Renal cortical epithelial cell (primary cell): Measurements from ENCODE around the gene PARN. TPM values are rescaled to one million over a fixed set of nuclear protein-coding genes. Genes with fewer than 3 reads are reported as not detected.
"Not testable (repeated sequence)": the region's sequence is repeated elsewhere in the genome, so short reads cannot be mapped to it uniquely, and the experiment has no call there.

Experiments used
- DNase-seq: peaks from one replicate; pipeline ENCODE4 v3.0.0-alpha.2; 2011; ENCODE audit warnings: low read depth
- total RNA-seq: library from RNA; depleted of rRNA; stranded (reverse); fragments of >200 nt; gene quantifications from 2 replicates; pipeline ENCODE4 v1.2.3, GENCODE V29; 2014

PARN gene
- total RNA-seq, 1 donor from 2014 or later, result 34.7 TPM

DNA sequence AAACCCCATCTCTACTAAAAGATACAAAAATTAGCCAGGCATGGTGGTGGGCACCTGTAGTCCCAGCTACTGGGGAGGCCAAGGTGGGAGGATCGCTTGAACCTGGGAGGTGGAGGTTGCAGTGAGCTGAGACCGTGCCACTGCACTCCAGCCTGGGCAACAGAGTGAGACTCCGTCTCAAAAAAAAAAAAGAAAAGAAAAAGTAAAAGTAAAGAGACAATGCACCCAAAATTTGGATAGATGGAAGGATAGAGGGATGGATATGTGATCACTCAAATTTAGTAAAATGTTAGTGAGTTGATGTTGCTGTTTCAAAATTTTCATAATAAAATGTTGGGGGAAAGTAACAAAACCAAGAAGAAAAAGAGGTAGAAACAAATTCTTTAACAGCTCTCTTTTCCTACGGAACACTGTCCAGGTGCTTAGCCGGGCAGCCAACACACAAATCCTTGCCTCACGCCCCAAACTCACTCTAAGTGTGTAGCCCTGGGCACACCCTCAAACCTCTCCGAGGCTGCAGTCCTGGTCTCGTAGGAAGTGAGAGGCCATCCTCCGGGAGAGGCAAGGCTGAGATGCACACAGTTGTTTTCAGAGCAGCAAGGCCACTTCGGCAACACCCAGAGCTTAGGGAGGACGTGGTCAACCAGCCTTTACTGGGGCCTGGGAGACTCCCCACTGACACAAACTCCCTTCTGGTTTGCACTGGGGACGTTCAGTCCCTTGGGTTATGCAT, 228.9 kb downstream of the PARN start:
- DNase-seq, result not testable (repeated sequence)

DNA sequence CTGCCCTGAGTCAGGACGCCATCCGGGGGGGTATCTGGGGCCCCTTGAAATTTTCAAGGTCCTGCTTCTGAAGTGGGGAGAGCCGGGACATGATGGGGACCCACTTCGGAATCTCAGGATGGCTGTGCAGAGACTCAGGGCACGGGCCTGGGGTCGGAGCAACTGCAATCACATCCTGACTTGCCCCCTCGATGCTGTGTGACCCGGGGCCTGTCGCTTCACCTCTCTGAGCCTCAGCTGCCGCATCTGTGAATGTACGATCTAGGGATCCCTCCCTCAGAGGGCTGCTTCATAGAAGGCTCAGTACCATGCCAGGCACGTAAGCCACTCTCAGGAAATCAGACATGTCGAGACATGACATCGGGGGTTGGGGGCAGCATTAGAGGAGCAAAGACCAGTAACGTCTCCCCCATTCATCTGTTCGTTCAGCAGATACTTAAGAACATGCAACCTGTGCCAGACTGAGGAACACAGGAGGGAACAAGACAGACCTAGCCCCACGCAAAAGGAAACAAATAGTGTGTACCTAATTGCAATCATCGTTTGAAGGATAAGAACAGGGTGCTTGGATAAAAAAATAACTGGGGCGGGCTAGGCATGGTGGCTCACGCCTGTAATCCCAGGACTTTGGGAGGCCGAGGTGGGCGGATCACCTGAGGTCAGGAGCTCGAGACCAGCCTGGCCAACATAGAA, 229.6 kb downstream of the PARN start:
- DNase-seq, result no peak

DNA sequence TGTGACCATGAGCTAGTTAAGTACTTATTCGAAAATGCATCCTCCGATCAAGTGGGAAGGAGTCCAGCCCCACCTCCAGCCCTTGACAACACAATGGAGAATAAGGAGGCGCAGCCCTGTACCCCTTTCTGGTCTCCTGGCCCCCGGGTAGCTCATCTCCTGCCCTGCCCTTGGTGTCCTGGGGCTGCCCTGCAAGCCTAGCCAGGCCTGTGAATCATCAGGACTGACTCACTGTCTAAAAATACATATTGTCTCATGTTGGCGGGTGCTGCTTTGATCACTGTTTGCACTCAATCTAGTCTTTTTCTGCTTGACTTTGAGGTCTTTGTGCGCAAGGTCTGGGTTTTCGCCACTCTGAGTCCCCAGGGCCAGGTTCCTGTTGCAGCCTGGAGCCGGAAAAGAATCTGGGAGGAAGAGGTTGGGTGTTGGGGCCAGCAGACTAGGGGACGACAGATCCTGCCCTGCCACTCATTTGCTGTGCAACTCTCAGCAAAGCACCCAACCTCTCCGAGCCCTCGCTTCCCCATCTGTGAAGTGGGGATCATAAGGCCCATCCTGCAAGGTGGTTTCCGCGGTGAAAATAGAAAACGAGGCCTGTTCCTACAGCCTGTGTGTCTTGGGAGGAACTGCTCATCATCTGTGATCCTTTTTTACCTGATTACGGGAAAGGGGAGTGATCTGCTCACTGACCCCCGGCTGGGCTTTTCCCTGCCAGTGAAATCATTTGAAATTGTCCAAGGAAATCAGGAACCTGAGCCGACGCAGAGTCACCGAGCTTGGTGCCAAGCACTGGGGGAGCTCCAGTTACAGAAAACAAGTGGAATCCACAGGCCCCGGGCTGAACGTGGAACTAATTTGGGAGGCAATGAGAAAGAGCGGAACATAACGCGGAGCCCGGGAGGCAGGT, 230.4 kb downstream of the PARN start:
- DNase-seq, result peak; percentile 68

DNA sequence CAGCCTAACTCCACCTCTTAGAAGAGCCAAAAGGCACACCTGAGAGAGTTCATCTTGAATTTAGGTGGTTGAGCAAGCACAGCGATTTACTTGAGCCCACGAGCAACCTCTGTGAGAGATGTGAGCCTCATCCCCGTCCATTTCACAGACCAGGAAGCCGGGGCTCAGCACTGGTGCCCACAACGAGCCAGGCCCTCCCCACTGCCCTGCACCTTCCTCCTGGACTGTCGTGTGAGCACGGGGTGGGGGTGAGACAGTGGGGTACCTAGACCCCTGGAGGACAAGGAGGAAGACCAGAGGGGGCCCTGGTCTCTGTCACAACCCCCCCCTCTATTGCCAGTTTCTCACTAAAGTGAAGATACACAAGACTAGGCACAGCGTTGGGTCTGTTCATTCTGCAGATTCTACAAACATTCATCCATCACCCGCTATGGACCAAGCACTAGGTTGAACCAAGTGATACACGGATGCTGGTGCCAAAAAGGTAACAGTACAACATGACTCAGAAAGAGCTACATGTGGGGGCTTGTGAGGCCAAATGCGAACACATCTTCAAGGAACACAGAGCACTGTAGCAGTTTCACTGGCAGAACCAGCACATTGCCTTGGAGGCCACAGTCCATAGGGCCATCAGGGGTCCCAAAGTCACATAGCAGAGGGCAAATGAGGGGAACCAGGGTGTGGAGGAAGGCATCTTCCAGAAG, 231.9 kb downstream of the PARN start:
- DNase-seq, result no peak

DNA sequence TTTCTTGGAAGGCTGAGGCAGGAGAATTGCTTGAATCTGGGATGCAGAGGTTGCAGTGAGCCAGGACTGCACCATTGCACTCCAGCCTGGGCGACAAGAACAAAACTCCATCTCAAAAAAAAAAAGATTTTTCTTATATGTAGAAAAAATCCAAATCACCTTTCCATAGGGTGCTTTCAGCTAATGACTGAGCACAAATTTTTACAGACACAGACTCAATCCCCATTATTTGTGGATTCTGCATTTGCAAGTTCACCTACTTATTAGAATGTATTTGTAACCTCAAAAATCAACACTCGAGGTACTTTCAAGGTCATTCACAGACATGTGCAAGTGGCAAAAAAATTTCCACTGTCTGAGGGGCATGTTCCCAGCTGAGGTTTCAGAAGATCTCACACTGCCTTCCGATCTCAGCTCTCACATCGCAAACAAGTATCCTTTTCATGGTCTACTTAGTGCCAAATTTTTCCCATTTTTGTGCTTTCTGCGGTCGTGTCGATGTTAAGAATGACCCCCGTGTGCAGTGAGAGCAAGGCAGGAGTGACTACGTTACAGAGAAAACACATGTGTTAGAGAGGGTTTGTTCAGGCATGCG, 234.3 kb downstream of the PARN start:
- not testable (repeated sequence) for DNase-seq

DNA sequence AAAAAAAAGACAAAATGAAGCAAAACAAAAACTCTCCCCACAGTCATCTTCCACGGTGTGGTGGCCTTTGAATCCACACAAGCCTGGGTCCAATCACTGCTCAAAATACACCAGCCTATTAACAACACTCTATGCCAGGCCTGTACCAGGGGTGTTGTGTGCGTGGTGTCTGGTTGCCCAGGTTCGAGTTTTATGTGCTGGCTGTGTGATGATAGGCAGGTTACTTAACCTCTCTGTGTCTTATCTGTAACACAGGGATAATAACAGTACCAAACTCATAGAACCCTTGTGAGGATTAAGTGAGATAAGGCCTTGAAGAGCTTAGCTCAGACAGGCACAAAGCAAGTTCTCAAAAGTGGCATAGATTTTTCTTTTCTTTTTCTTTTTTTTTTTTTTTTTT, 235.2 kb downstream of the PARN start:
- no peak for DNase-seq

DNA sequence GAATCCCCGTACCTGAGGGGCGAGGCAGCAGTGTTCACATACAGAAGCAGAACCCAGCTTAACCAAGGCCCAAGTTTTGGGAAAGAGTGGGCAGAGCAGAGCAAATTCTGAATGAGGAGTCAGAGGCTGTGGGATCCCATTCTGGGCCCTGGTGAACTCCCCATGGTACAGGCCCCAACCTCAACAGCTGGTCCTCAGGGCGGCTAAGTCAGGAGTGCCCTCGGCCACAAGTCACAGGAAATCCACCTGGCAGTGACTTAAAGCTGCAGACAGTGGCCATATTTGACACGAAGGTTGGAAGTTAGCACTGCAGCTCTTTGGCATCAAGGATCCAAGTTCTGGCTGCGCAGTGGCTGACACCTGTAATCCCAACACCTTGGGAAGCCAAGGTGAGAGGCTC, 237.1 kb downstream of the PARN start:
- no peak for DNase-seq

DNA sequence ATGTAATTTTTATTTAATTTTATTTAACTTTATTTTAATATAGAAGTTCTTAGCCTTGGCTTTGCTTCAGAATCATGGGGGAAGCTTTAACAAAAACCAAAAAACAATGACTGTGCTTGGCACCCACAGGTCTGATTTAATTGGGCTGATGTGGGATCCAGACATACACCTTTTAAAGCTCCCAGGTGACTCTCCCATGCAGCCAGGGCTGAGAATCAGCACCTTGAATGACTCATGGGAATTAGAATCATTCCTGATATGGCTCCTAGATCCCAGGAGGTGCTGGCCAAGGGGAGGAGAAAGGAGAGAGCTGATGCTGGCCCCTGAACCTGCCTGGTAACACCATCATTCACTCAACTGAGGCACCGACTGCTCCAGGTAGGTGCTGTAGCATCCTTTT, 240.7 kb downstream of the PARN start:
- no peak for DNase-seq

DNA sequence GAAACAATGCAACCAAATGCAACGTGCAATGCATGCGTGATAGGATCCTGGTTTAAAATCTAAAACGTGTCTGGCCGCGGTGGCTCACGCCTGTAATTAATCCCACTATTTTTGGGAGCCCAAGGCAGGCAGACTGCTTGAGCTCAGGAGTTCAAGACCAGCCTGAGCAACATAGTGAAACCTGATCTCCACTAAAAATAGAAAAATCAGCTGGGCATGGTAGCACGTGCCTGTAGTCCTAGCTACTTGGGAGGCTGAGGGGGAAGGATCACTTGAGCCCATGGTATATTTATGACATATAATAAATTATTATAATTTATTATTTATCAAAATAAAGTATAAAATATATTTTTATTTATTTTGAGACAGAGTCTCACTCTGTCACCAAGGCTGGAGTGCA, 241.8 kb downstream of the PARN start:
- no peak for DNase-seq

DNA sequence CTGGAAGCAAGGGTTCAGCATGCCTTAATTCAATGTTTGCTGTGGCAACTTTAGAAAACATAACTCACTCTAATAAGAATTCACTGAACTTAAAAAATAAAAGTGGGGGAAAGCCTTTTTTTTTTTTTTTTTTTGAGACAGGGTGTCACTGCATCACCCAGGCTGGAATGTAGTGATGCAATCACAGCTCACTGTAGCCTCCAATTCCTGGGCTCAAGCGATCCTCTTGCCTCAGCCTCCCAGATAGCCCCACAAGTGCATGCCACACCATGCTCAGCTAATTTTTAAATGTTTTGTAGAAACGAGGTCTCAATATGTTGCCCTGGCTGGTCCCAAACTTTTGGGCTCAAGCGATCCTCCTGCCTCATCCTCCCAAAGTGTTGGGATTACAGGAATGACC, 243.9 kb downstream of the PARN start:
- DNase-seq, result no peak

Other genes with a start within 250 kb of the PARN start
- 73.6 and 125 TPM in 2 replicates for gene BFAR, start 2.7 kb upstream of the PARN start, total RNA-seq
- not detected in 2 replicates for gene PLA2G10, start 64.0 kb upstream of the PARN start, total RNA-seq
- 0.25 TPM in 1 of 2 replicates, not detected in the other for gene NPIPA3, start 73.2 kb upstream of the PARN start, total RNA-seq
- gene NPIPA2, start 112.3 kb upstream of the PARN start, total RNA-seq, result 0.25 TPM in 1 of 2 replicates, not detected in the other
- 79.4 and 147 TPM in 2 replicates for gene NOMO1, start 203.5 kb upstream of the PARN start, total RNA-seq